Adipose tissue (tissue), 3 donors: Measurements from ENCODE around the gene TMEM9B. TPM values are rescaled to one million over a fixed set of nuclear protein-coding genes. Genes with fewer than 3 reads are reported as not detected.

ENCODE experiments used
- H3K27ac ChIP-seq: one replicate; pipeline ENCODE4 v1.5.1; 2013; ENCODE audit warnings: low read depth, low read length
- WGBS, 3 donors: extraction: QIAGEN DNeasy Blood & Tissue Kit; methylation state at CpG; one replicate each; pipeline ENCODE4 v1.1.7; 2013; 5-methylcytosine and 5-hydroxymethylcytosine counted together
- polyA plus RNA-seq, 3 donors: library from polyadenylated mRNA; stranded (reverse); fragments of 200-250 nt; gene quantifications; one replicate each; pipeline ENCODE4 v1.2.3, GENCODE V29; 2013
- donor health status: healthy with polysubstance abuse.
- donor health status: Bipolar disorder and iron deficiency.
- donor health status: healthy.

The TMEM9B gene
- polyA plus RNA-seq, 3 donors, result 25.2 to 32.0 (median 28.2) TPM

- no peak overlapping the region for H3K27ac ChIP-seq
- 76 to 82% (median 81%) methylated on average over 1 of the region's 1 CpG for whole genome bisulfite sequencing, 3 donors
Observed at GRCh38 chr11:8907116-8907515, 57.1 kb downstream of the TMEM9B start.

- WGBS, 3 donors, result 62 to 83% (median 83%) methylated on average over 5 of the region's 5 CpGs
- no peak overlapping the region for H3K27ac ChIP-seq
Observed at GRCh38 chr11:8905528-8906165, 58.6 kb downstream of the TMEM9B start.

- H3K27ac ChIP-seq, result no peak overlapping the region
Observed at GRCh38 chr11:8899119-8899753, 65.0 kb downstream of the TMEM9B start.

Other genes starting within 250 kb of the TMEM9B start
- 10 to 100 TPM in 2 of 3 donors, 1 to 10 TPM in 1; 9.5 to 33.3 (median 11.8) TPM for gene AKIP1, start 53.3 kb downstream of the TMEM9B start, polyA plus RNA-seq
- gene C11orf16, start 31.5 kb downstream of the TMEM9B start, polyA plus RNA-seq, result not detected
- under 1 TPM in 1 of 3 donors, not detected in 2; 0.48 TPM for gene ASCL3, start 21.4 kb downstream of the TMEM9B start, polyA plus RNA-seq
- under 1 TPM; 0.16 to 0.61 (median 0.34) TPM for gene NRIP3, start 39.6 kb upstream of the TMEM9B start, polyA plus RNA-seq
- gene SCUBE2, start 127.2 kb upstream of the TMEM9B start, polyA plus RNA-seq, result 10 to 100 TPM; 10.0 to 72.2 (median 11.0) TPM